GM18517 (cell line): Measurements from ENCODE around the gene PPDPF.
"Not testable (repeated sequence)": the region's sequence is repeated elsewhere in the genome, so short reads cannot be mapped to it uniquely, and the experiment has no call there.

ENCODE experiments used
- ATAC-seq: cut with Tn5 transposase; IDR thresholded peaks from one replicate; pipeline ENCODE4 v1.9.1; 2021; ENCODE audit warnings: mild to moderate bottlenecking, moderate library complexity; ENCODE audit not compliant: unreplicated experiment

The PPDPF gene

GRCh38 chr20:63499338-63499969, 21.1 kb upstream of the PPDPF start:
- no peak for ATAC-seq

GRCh38 chr20:63500151-63500901, 20.2 kb upstream of the PPDPF start:
- no peak for ATAC-seq

- no peak for ATAC-seq
Observed at GRCh38 chr20:63500902-63501817, 19.4 kb upstream of the PPDPF start.

GRCh38 chr20:63501818-63502670, 18.5 kb upstream of the PPDPF start:
- no peak for ATAC-seq

GRCh38 chr20:63502671-63503172, 17.8 kb upstream of the PPDPF start:
- no peak for ATAC-seq

- no peak for ATAC-seq
Observed at GRCh38 chr20:63503524-63503923, 17.0 kb upstream of the PPDPF start.

- ATAC-seq: no peak
Observed at GRCh38 chr20:63504642-63505041, 15.9 kb upstream of the PPDPF start.

GRCh38 chr20:63505281-63505680, 15.3 kb upstream of the PPDPF start:
- no peak for ATAC-seq

- ATAC-seq: no peak
Observed at GRCh38 chr20:63505723-63506122, 14.8 kb upstream of the PPDPF start.

GRCh38 chr20:63507083-63507743, 13.4 kb upstream of the PPDPF start:
- ATAC-seq: no peak

- ATAC-seq: no peak
Observed at GRCh38 chr20:63508072-63508768, 12.3 kb upstream of the PPDPF start.

GRCh38 chr20:63509088-63509564, 11.4 kb upstream of the PPDPF start:
- ATAC-seq: no peak

- ATAC-seq: no peak
Observed at GRCh38 chr20:63513207-63513606, 7.4 kb upstream of the PPDPF start.

GRCh38 chr20:63514520-63514919, 6.0 kb upstream of the PPDPF start:
- not testable (repeated sequence) for ATAC-seq

GRCh38 chr20:63517376-63518309, 2.9 kb upstream of the PPDPF start:
- ATAC-seq: no peak

- ATAC-seq: no peak
Observed at GRCh38 chr20:63518351-63518861, 2.2 kb upstream of the PPDPF start.

- ATAC-seq: no peak
Observed at GRCh38 chr20:63518946-63519667, 1.5 kb upstream of the PPDPF start.
